ENCODE data around the gene ABHD17A. TPM values are rescaled to one million over a fixed set of nuclear protein-coding genes. Genes with fewer than 3 reads are reported as not detected.
"Not testable (repeated sequence)": the region's sequence is repeated elsewhere in the genome, so short reads cannot be mapped to it uniquely, and the experiment has no call there.

The ABHD17A gene
- total and polyA plus RNA-seq, 4 donors: 53.5 to 141 (median 122) TPM

DNA sequence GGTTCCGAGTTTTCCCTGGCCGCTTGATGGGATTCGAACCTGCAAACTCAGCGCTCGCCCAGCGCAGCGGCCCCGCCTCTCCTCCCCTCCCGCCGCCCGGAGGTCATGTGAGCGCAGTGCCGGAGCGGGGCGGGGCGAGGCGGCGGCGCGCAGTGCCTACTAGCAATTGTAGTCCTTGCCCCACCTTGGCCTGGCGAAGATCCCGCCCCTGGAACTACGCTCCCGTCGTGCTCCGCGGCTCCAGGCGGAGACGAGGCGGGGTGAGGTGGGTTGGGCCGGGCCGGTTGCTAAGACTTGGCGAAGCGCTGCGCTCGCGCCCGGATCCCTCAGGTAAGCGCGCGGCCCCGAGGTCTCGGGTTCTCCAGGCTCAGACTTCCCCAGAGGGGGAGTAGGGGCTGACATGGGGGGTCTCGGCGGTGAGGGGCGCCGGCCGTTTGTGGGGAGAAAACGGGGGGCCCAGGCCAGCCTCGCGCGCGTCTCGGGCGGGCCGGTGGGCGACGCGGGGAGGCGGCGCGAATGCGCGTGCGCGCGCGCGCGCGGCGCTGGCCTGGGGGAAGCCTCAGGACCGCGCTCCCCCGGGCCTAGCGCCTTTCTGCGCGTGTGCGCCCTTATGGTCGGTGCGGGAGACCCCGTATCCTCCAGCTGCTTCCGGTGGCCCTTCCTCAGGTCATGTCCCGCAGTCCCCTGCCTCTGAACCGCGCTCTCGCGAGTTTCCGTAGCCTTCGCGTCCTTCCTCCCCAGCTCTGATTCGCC, 20.0 kb upstream of the ABHD17A start, which contains the start of the genes ADAT3 and SCAMP4:
ADAT3 (plus strand) TSS at position 290 of the 753 bp plus-strand sequence. CDS start 6,649 bp downstream, outside the sequence.
SCAMP4 (plus strand) TSS at position 290 of the 753 bp plus-strand sequence. CDS start 9,621 bp downstream, outside the sequence.
- peak; percentile 88 to 100 (median 96) for DNase-seq (ENCODE audit: low read depth in 4 of 6, low spot score in 6 of 6)
- Histone ChIP-seq H3K4me1 (ENCODE audit: control insufficient read depth, insufficient read depth, low read length) (peaks cover 57% of the 10 kb centered on the region), H3K27ac (ENCODE audit: low read depth, low read length) (peak within 1 kb of the TSS; percentile 79), H3K27me3 (ENCODE audit: control insufficient read depth, insufficient read depth, low read length) (no peaks in the 10 kb centered on the region), H3K9me3 (ENCODE audit: control insufficient read depth, insufficient read depth, low read length) (no peaks in the 10 kb centered on the region), H3K4me3 (ENCODE audit: low read depth, low read length) (peak within 1 kb of the TSS; percentile 63), H3K36me3 (ENCODE audit: control insufficient read depth, insufficient read depth, low read length) (peaks cover 35% of the 10 kb centered on the region)
- WGBS (ENCODE audit: insufficient coverage): under 1% methylated on average over 91 of the region's 92 CpGs

DNA sequence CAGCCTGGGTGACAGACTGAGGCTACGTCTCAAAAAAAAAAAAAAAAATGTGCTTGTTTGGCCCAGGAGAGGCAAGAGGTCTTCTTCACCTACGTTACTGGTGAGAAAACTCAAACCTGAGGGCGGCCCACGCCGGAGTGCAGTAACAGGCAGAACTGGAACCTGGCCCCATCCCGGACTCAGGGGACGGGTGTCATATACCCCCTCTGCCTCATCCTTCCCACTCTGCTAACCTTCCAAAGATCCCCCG, 19.5 kb upstream of the ABHD17A start:
- WGBS (ENCODE audit: insufficient coverage): 43% methylated on average over 7 of the region's 8 CpGs
- H3K27me3 ChIP-seq (ENCODE audit: control insufficient read depth, insufficient read depth, low read length): no peaks in the 10 kb centered on the region
- no peak for DNase-seq (ENCODE audit: low read depth in 4 of 6, low spot score in 6 of 6)
- H3K4me3 ChIP-seq (ENCODE audit: low read depth, low read length): peak overlapping the region; percentile 31
- peaks cover 53% of the 10 kb centered on the region for H3K4me1 ChIP-seq (ENCODE audit: control insufficient read depth, insufficient read depth, low read length)
- no peaks in the 10 kb centered on the region for H3K9me3 ChIP-seq (ENCODE audit: control insufficient read depth, insufficient read depth, low read length)
- H3K36me3 ChIP-seq (ENCODE audit: control insufficient read depth, insufficient read depth, low read length): peaks cover 31% of the 10 kb centered on the region
- peak overlapping the region; percentile 60 for H3K27ac ChIP-seq (ENCODE audit: low read depth, low read length)

DNA sequence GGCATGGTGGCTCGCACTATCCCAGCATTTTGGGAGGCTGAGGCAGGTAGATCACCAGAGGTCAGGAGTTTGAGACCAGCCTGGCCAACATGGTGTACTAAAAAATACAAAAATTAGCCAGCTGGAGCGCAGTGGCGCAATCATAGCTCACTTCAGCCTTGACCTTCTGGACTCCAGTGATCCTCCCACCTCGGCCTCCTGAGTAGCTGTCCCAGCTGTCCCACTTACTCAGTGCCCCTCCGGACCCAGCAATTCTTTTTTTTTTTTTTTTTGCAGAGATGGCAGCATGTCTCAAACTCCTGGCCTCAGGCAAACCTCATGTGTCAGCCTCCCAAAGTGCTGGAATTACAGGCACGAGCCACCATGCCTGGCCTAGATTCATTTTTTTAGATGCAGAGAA, 17.6 kb upstream of the ABHD17A start:
- no peaks in the 10 kb centered on the region for H3K9me3 ChIP-seq (ENCODE audit: control insufficient read depth, insufficient read depth, low read length)
- H3K27ac ChIP-seq (ENCODE audit: low read depth, low read length): no peak overlapping the region
- DNase-seq (ENCODE audit: low read depth in 4 of 6, low spot score in 6 of 6): no peak
- H3K4me1 ChIP-seq (ENCODE audit: control insufficient read depth, insufficient read depth, low read length): peaks cover 37% of the 10 kb centered on the region
- peaks cover 17% of the 10 kb centered on the region for H3K36me3 ChIP-seq (ENCODE audit: control insufficient read depth, insufficient read depth, low read length)
- H3K27me3 ChIP-seq (ENCODE audit: control insufficient read depth, insufficient read depth, low read length): no peaks in the 10 kb centered on the region
- WGBS (ENCODE audit: insufficient coverage): 68% methylated on average over 5 of the region's 6 CpGs
- no peak overlapping the region for H3K4me3 ChIP-seq (ENCODE audit: low read depth, low read length)

DNA sequence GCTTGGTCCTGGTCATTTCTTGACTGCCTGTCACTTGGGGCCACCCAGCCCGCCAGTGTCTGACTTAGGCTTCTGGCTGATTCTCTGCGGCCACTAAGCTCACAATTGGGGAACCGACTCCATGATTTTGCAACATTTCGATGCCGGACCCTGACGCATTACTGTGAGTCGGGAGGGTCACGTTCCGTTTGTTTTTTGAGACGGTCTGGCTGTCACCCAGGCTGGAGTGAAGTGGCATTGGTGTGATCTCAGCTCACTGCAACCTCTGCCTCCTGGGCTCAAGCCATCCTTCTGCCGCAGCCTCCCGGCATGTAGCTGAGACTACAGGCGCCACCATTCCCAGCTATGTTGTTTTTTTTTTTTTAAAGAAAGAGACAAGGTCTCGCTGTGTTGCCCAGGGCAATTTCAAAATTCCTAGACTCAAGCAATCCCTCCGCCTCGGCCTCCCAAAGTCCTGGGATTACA, 16.7 kb upstream of the ABHD17A start:
- 97% methylated on average over 12 of the region's 16 CpGs for WGBS (ENCODE audit: insufficient coverage)
- H3K27ac ChIP-seq (ENCODE audit: low read depth, low read length): no peak overlapping the region
- no peak for DNase-seq (ENCODE audit: low read depth in 4 of 6, low spot score in 6 of 6)

DNA sequence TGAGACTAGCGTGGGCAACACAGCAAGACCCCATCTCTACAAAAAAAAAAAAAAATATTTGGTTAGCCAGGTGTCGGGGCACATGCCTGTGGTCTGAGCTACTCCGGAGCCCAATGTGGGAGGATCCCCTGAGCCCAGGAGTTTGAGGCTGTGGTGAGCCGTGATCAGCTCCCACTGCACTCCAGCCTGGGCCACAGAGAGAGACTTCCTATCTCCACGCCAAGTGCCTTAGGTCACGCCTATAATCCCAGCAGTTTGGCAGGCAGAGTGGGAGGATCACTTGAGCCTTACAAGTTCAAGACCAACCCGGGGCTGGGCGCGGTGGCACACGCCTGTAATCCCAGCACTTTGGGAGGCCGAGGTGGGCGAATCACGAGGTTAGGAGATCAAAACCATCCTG, 11.2 kb upstream of the ABHD17A start:
- Histone ChIP-seq H3K4me3 (ENCODE audit: low read depth, low read length) (no peak overlapping the region), H3K27ac (ENCODE audit: low read depth, low read length) (no peak overlapping the region), H3K4me1 (ENCODE audit: control insufficient read depth, insufficient read depth, low read length) (peaks cover 14% of the 10 kb centered on the region), H3K36me3 (ENCODE audit: control insufficient read depth, insufficient read depth, low read length) (no peaks in the 10 kb centered on the region), H3K27me3 (ENCODE audit: control insufficient read depth, insufficient read depth, low read length) (no peaks in the 10 kb centered on the region), H3K9me3 (ENCODE audit: control insufficient read depth, insufficient read depth, low read length) (no peaks in the 10 kb centered on the region)
- no peak for DNase-seq (ENCODE audit: low read depth in 4 of 6, low spot score in 6 of 6)
- 94% methylated on average over 12 of the region's 13 CpGs for WGBS (ENCODE audit: insufficient coverage)

More for the DNA sequence above, 16.7 kb upstream of the ABHD17A start:
- Histone ChIP-seq H3K4me3 (ENCODE audit: low read depth, low read length) (no peak overlapping the region), H3K36me3 (ENCODE audit: control insufficient read depth, insufficient read depth, low read length) (peaks cover 8% of the 10 kb centered on the region), H3K4me1 (ENCODE audit: control insufficient read depth, insufficient read depth, low read length) (peaks cover 37% of the 10 kb centered on the region), H3K27me3 (ENCODE audit: control insufficient read depth, insufficient read depth, low read length) (no peaks in the 10 kb centered on the region), H3K9me3 (ENCODE audit: control insufficient read depth, insufficient read depth, low read length) (no peaks in the 10 kb centered on the region)

DNA sequence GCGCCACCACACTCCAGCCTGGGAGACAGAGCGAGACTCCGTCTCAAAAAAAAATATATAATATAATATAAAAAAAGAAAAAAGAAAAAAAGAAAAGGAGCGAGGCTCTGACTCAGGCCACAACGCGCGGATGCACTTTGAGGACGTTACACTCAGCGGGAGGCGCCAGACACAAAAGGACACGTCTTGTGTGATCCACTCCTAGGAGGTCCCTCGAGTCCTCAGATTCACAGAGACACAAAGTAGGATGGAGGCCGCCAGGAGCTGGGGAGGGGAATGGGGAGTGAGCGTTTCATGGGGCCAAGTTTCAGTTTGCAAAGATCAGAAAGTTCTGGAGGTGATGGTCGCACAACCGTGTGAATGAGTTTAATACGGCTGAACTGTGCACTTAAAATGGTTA, 8.5 kb upstream of the ABHD17A start:
- H3K4me1 ChIP-seq (ENCODE audit: control insufficient read depth, insufficient read depth, low read length): peaks cover 14% of the 10 kb centered on the region
- no peak overlapping the region for H3K4me3 ChIP-seq (ENCODE audit: low read depth, low read length)
- no peaks in the 10 kb centered on the region for H3K36me3 ChIP-seq (ENCODE audit: control insufficient read depth, insufficient read depth, low read length)
- no peaks in the 10 kb centered on the region for H3K27me3 ChIP-seq (ENCODE audit: control insufficient read depth, insufficient read depth, low read length)
- 78% methylated on average over 8 of the region's 17 CpGs for WGBS (ENCODE audit: insufficient coverage)
- H3K27ac ChIP-seq (ENCODE audit: low read depth, low read length): no peak overlapping the region
- DNase-seq (ENCODE audit: low read depth in 4 of 6, low spot score in 6 of 6): no peak
- H3K9me3 ChIP-seq (ENCODE audit: control insufficient read depth, insufficient read depth, low read length): no peaks in the 10 kb centered on the region

DNA sequence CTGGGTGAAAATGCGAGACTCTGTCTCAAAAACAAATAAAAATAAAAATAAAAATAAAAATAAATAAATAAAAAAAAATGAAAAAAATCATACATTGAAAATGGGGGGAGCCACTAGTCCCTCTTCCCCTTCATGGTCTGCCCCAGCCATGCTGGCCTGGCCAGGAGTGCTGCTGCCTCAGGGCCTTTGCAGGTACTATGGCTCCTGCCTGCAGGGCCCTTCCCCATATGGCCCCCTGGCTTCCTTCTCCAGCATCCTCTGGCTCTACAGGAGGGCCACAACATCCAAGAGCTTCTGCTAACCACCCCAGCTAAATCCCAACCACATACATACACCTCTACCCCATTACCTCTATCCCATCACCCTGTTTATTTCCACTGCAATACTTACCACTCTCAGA, 4.6 kb upstream of the ABHD17A start:
- Histone ChIP-seq H3K4me1 (ENCODE audit: control insufficient read depth, insufficient read depth, low read length) (peaks cover 6% of the 10 kb centered on the region), H3K27ac (ENCODE audit: low read depth, low read length) (no peak overlapping the region), H3K4me3 (ENCODE audit: low read depth, low read length) (no peak overlapping the region), H3K36me3 (ENCODE audit: control insufficient read depth, insufficient read depth, low read length) (no peaks in the 10 kb centered on the region), H3K27me3 (ENCODE audit: control insufficient read depth, insufficient read depth, low read length) (no peaks in the 10 kb centered on the region), H3K9me3 (ENCODE audit: control insufficient read depth, insufficient read depth, low read length) (no peaks in the 10 kb centered on the region)
- no CpG with 5 or more reads among the region's 1 CpG for WGBS (ENCODE audit: insufficient coverage)
- no peak for DNase-seq (ENCODE audit: low read depth in 4 of 6, low spot score in 6 of 6)

DNA sequence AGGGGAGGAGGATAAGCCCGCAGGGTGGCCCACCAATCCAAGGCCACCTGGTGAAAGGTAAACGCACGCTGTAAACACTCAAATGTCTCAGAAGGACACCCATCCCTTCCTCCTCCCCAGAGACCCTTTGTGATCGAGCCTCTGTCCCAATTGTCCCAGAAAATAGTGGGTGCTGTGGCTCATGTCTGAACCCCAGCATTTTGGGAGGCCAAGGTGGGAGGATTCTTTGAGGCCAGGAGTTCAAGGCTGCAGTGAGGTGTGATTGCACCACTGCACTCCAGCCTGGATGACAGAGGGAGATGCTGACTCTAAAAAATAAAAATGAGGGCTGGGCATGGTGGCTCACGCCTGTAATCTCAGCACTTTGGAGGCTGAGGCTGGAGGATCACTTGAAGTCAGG, 3.1 kb upstream of the ABHD17A start:
- WGBS (ENCODE audit: insufficient coverage): 71% methylated on average over 2 of the region's 5 CpGs
- Histone ChIP-seq H3K27me3 (ENCODE audit: control insufficient read depth, insufficient read depth, low read length) (no peaks in the 10 kb centered on the region), H3K4me3 (ENCODE audit: low read depth, low read length) (no peak overlapping the region), H3K36me3 (ENCODE audit: control insufficient read depth, insufficient read depth, low read length) (peaks cover 5% of the 10 kb centered on the region), H3K4me1 (ENCODE audit: control insufficient read depth, insufficient read depth, low read length) (peaks cover 21% of the 10 kb centered on the region), H3K27ac (ENCODE audit: low read depth, low read length) (no peak overlapping the region), H3K9me3 (ENCODE audit: control insufficient read depth, insufficient read depth, low read length) (no peaks in the 10 kb centered on the region)
- DNase-seq (ENCODE audit: low read depth in 4 of 6, low spot score in 6 of 6): no peak

DNA sequence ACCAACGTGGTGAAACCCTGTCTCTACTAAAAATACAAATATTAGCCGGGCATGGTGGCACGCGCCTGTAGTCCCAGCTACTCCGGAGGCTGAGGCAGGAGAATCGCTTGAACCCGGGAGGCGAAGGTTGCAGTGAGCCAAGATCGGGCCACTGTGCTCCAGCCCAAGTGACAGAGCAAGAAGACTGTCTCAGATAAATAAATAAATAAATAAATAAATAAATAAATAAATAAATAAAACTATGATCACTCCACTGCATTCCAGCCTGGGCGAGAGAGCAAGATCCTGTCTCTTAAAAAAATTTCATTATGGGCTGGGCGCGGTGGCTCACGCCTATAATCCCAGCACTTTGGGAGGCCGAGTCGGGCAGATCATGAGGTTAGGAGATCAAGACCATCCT, 1.1 kb upstream of the ABHD17A start:
- Histone ChIP-seq H3K4me1 (ENCODE audit: control insufficient read depth, insufficient read depth, low read length) (peaks cover 39% of the 10 kb centered on the region), H3K36me3 (ENCODE audit: control insufficient read depth, insufficient read depth, low read length) (peaks cover 22% of the 10 kb centered on the region)
- not testable (repeated sequence) for H3K4me3 ChIP-seq (ENCODE audit: low read depth, low read length); H3K9me3 ChIP-seq (ENCODE audit: control insufficient read depth, insufficient read depth, low read length); H3K27ac ChIP-seq (ENCODE audit: low read depth, low read length); H3K27me3 ChIP-seq (ENCODE audit: control insufficient read depth, insufficient read depth, low read length); DNase-seq (ENCODE audit: low read depth in 4 of 6, low spot score in 6 of 6)
- 97% methylated on average over 5 of the region's 15 CpGs for WGBS (ENCODE audit: insufficient coverage)

DNA sequence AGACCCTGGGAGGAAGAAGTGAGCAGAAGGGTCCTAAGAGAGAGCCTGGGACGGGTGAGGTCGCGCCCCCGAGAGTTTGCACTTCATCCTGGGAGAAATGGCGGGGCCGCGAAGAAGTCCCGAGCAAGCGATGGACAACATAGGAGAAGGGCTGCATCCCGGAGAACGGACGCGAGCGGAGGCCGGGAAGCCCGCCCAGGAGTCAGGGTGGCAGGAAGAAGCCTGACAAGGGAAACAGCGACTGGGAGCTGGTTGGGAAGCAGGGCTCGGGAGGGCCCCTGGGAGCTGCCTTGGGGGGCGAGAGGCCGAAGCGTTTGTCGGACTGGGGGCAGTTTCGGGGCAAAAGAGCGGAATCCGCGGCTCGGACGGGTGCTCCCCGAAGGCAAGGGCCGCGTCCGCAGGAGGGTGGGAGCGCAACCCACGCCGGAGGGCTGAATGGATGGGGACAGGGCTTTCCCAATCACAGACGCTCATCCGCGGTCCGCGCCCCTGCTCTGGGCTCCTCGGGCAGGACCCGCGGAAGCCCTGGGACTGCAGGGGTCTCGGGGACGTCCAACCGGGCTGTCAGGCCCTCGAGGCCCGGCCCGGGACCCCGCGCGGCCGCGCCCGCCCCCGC, 469 bp downstream of the ABHD17A start:
- whole genome bisulfite sequencing (ENCODE audit: insufficient coverage): under 1% methylated on average over 56 of the region's 56 CpGs
- peak overlapping the region; percentile 89 for H3K4me3 ChIP-seq (ENCODE audit: low read depth, low read length)
- DNase-seq (ENCODE audit: low read depth in 4 of 6, low spot score in 6 of 6): no peak
- peaks cover 52% of the 10 kb centered on the region for H3K4me1 ChIP-seq (ENCODE audit: control insufficient read depth, insufficient read depth, low read length)
- H3K27me3 ChIP-seq (ENCODE audit: control insufficient read depth, insufficient read depth, low read length): no peaks in the 10 kb centered on the region
- H3K36me3 ChIP-seq (ENCODE audit: control insufficient read depth, insufficient read depth, low read length): peaks cover 36% of the 10 kb centered on the region
- H3K9me3 ChIP-seq (ENCODE audit: control insufficient read depth, insufficient read depth, low read length): no peaks in the 10 kb centered on the region
- peak overlapping the region; percentile 86 for H3K27ac ChIP-seq (ENCODE audit: low read depth, low read length)

Data from spinal cord (tissue), 10 donors.